HUES6 (cell line): ENCODE measurements around the gene HCST.

ENCODE experiments used
- H3K27ac ChIP-seq: 2 replicates; pipeline ENCODE4 v1.7.0; 2013; ENCODE audit warnings: low read depth, mild to moderate bottlenecking, low read length, inconsistent platforms
- H3K27me3 ChIP-seq: 2 replicates; pipeline ENCODE4 v1.6.1; 2013; ENCODE audit warnings: low read length; ENCODE audit not compliant: control insufficient read depth, insufficient read depth
- H3K36me3 ChIP-seq: 2 replicates; pipeline ENCODE4 v1.6.1; 2013; ENCODE audit warnings: low read length; ENCODE audit not compliant: control insufficient read depth, insufficient read depth
- H3K4me1 ChIP-seq: 2 replicates; pipeline ENCODE4 v1.6.1; 2013; ENCODE audit warnings: low read length; ENCODE audit not compliant: control insufficient read depth, insufficient read depth
- H3K4me3 ChIP-seq: 2 replicates; pipeline ENCODE4 v1.5.1; 2013; ENCODE audit warnings: low read depth, low read length
- H3K9ac ChIP-seq: one replicate; pipeline ENCODE4 v1.6.1; 2013; ENCODE audit warnings: mild to moderate bottlenecking, low read length
- H3K9me3 ChIP-seq: 2 replicates; pipeline ENCODE4 v1.6.1; 2013; ENCODE audit warnings: low read depth, low read length; ENCODE audit not compliant: control insufficient read depth, insufficient read depth

HCST gene

GRCh38 chr19:35901854-35902661, at the start of gene HCST:
Gene HCST (plus strand): TSS chr19:35902529. CDS start chr19:35902594, 65 bp downstream.
- Histone ChIP-seq H3K4me1 (peaks cover 25% of the 10 kb centered on the region), H3K27ac (no peak within 1 kb of the TSS), H3K36me3 (peaks cover 11% of the 10 kb centered on the region), H3K27me3 (peaks cover 6% of the 10 kb centered on the region), H3K9ac (peak within 1 kb of the TSS; percentile 65), H3K9me3 (no peaks in the 10 kb centered on the region), H3K4me3 (peak within 1 kb of the TSS; percentile 69)

GRCh38 chr19:35853038-35853756, 49.1 kb upstream of the HCST start:
- Histone ChIP-seq H3K36me3 (no peaks in the 10 kb centered on the region), H3K27ac (no peak overlapping the region), H3K27me3 (peaks cover 96% of the 10 kb centered on the region), H3K4me3 (no peak overlapping the region), H3K9me3 (no peaks in the 10 kb centered on the region), H3K9ac (no peak overlapping the region), H3K4me1 (peaks cover 14% of the 10 kb centered on the region)

GRCh38 chr19:35856546-35857149, 45.7 kb upstream of the HCST start, which contains the start of gene KIRREL2:
Gene KIRREL2 (plus strand): TSS chr19:35856911. CDS start chr19:35857120, 209 bp downstream.
- H3K9me3 ChIP-seq: no peaks in the 10 kb centered on the region
- H3K9ac ChIP-seq: no peak within 1 kb of the TSS
- H3K36me3 ChIP-seq: no peaks in the 10 kb centered on the region
- no peak within 1 kb of the TSS for H3K27ac ChIP-seq
- H3K4me1 ChIP-seq: peaks cover 17% of the 10 kb centered on the region
- H3K4me3 ChIP-seq: peak within 1 kb of the TSS; percentile 70
- peaks cover 96% of the 10 kb centered on the region for H3K27me3 ChIP-seq

GRCh38 chr19:35858311-35858710, 44.0 kb upstream of the HCST start:
- no peaks in the 10 kb centered on the region for H3K36me3 ChIP-seq
- peaks cover 98% of the 10 kb centered on the region for H3K27me3 ChIP-seq
- H3K4me3 ChIP-seq: no peak overlapping the region
- H3K4me1 ChIP-seq: peaks cover 20% of the 10 kb centered on the region
- no peak overlapping the region for H3K9ac ChIP-seq
- H3K27ac ChIP-seq: no peak overlapping the region
- H3K9me3 ChIP-seq: no peaks in the 10 kb centered on the region

GRCh38 chr19:35859414-35859813, 42.9 kb upstream of the HCST start:
- Histone ChIP-seq H3K36me3 (no peaks in the 10 kb centered on the region), H3K27ac (no peak overlapping the region), H3K4me3 (no peak overlapping the region), H3K4me1 (peaks cover 20% of the 10 kb centered on the region), H3K9me3 (no peaks in the 10 kb centered on the region), H3K9ac (no peak overlapping the region), H3K27me3 (peaks cover 94% of the 10 kb centered on the region)

GRCh38 chr19:35860436-35860817, 41.9 kb upstream of the HCST start:
- Histone ChIP-seq H3K4me3 (peak overlapping the region; percentile 77), H3K4me1 (peaks cover 20% of the 10 kb centered on the region), H3K36me3 (no peaks in the 10 kb centered on the region), H3K9ac (no peak overlapping the region), H3K9me3 (no peaks in the 10 kb centered on the region), H3K27me3 (peaks cover 93% of the 10 kb centered on the region), H3K27ac (no peak overlapping the region)

- Histone ChIP-seq H3K27me3 (peaks cover 93% of the 10 kb centered on the region), H3K36me3 (no peaks in the 10 kb centered on the region), H3K9me3 (no peaks in the 10 kb centered on the region), H3K27ac (no peak overlapping the region), H3K4me3 (peak overlapping the region; percentile 77), H3K4me1 (peaks cover 14% of the 10 kb centered on the region), H3K9ac (no peak overlapping the region)
Measured at GRCh38 chr19:35860818-35861639, 41.3 kb upstream of the HCST start.

GRCh38 chr19:35861640-35862160, 40.6 kb upstream of the HCST start:
- no peak overlapping the region for H3K9ac ChIP-seq
- peaks cover 14% of the 10 kb centered on the region for H3K4me1 ChIP-seq
- H3K27me3 ChIP-seq: peaks cover 93% of the 10 kb centered on the region
- no peak overlapping the region for H3K27ac ChIP-seq
- H3K36me3 ChIP-seq: no peaks in the 10 kb centered on the region
- H3K4me3 ChIP-seq: peak overlapping the region; percentile 77
- H3K9me3 ChIP-seq: no peaks in the 10 kb centered on the region

GRCh38 chr19:35862528-35862927, 39.8 kb upstream of the HCST start:
- Histone ChIP-seq H3K4me1 (peaks cover 14% of the 10 kb centered on the region), H3K9ac (no peak overlapping the region), H3K27me3 (peaks cover 93% of the 10 kb centered on the region), H3K9me3 (no peaks in the 10 kb centered on the region), H3K4me3 (no peak overlapping the region), H3K36me3 (no peaks in the 10 kb centered on the region), H3K27ac (no peak overlapping the region)

GRCh38 chr19:35863018-35863417, 39.3 kb upstream of the HCST start:
- H3K9me3 ChIP-seq: no peaks in the 10 kb centered on the region
- H3K36me3 ChIP-seq: no peaks in the 10 kb centered on the region
- H3K27me3 ChIP-seq: peaks cover 93% of the 10 kb centered on the region
- no peak overlapping the region for H3K4me3 ChIP-seq
- H3K4me1 ChIP-seq: peaks cover 18% of the 10 kb centered on the region
- H3K27ac ChIP-seq: no peak overlapping the region
- no peak overlapping the region for H3K9ac ChIP-seq
